SH-SY5Y (cell line): Measurements from ENCODE around the gene USP21.

Source experiments
- GATA2 ChIP-seq: IDR thresholded peaks from 2 replicates; pipeline ENCODE4 v1.6.1; 2011; ENCODE audit warnings: mild to moderate bottlenecking, low read depth, low read length
- GATA3 ChIP-seq: IDR thresholded peaks from 2 replicates; pipeline ENCODE4 v1.6.1; 2011; ENCODE audit warnings: low read depth, mild to moderate bottlenecking, low read length, moderate library complexity

Gene USP21

DNA sequence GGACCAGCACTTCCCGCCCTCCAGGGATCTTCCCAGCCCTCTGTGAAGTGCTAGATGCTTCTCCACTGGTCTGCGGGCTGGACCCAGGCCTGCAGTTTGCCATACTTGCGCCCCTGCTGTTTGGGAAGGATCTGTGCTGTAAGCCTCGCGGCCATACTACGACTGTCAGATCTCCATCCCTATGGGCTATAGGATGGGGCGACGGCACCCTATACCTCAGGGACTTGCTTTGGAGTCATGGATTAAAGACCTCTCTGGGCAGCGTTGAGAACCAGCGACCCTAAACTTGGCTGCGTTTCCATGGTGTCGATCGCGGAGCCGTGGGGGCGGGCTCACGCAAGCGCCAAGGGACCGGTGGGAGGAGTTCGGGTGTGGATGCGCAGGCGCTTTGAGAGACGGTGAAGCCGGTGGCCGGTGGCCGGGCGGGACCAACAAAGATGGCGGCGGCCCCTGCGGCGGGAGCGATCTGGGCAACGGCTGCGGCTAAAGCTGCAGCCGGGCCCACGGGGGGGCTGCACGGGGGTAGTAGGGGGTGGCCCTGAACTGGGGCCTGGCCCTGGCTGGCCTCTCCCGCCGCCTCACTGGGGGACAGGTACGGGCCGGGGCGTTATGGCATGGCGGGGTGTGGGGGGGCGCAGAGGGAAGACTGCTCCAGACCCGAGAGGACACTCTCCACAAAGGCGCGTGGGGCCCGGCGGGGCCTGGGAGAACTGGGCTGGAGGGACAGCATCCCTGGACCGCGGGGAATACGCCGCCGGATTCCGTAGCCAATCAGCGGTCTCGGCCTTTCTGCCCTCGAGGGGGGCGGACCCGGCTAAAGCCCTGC lies at the start of gene USP21:
USP21 (plus strand) TSS at position 414 of the 826 bp plus-strand sequence. CDS start 1,141 bp downstream, outside the sequence.
- no peak for TF ChIP-seq GATA2
- TF ChIP-seq GATA3 = no peak

- no peak for TF ChIP-seq GATA2
- TF ChIP-seq GATA3 = no peak
These were observed 48.2 kb upstream of the USP21 start for GRCh38 chr1:161111117-161111516.

- TF ChIP-seq GATA2 (no peak), GATA3 (no peak)
These were observed 47.8 kb upstream of the USP21 start for GRCh38 chr1:161111527-161111926.

DNA sequence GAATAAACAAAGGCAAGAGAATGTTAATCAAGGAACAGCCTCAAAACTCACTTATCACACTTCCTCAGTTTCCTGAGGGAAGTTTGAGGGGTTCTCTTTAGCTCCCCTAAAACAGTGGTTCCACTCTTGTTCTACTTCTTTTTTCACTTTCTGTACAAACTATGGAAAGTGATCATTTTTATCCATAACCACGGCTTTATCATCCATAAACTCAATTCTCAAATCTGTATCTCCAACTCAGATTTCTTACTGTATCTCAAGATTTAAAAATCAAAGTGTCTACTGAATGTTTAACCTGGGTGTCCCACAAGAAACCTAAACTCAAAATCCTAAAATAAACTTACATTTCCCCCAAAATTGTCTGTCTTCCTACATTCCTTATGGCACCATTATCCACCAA lies 45.4 kb upstream of the USP21 start:
- TF ChIP-seq GATA3 (no peak), GATA2 (no peak)

DNA sequence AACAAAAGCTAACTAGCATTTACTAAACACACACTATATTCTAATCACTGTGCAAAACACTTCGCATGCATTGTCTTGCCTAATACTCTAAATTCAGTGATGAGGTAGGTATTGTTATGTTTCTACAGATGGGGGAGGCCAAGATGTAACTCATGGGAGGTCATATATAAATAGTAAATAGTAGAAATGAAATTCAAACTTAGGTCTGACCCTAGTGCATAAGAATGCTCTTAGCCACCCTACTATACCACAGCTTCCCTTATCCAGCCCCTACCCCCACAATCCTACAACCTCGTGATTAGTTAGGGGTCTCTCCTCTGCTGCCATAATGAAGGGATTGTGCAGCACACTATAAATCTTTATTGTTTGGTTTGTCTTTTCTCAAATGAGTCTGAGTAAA lies 44.7 kb upstream of the USP21 start:
- TF ChIP-seq GATA2 (no peak), GATA3 (no peak)

GRCh38 chr1:161115132-161115711 lies 44.1 kb upstream of the USP21 start:
- no peak for TF ChIP-seq GATA2
- TF ChIP-seq GATA3 = no peak

GRCh38 chr1:161117759-161118581 lies 41.3 kb upstream of the USP21 start, which contains the start of the genes NIT1 and PFDN2:
Gene NIT1 (plus strand): TSS chr1:161118105. CDS start chr1:161118177, 72 bp downstream.
Gene PFDN2 (minus strand): TSS chr1:161118037. CDS start chr1:161118026, 11 bp downstream.
- TF ChIP-seq GATA2 (peak; percentile 12; the same call in 1 of the 2 replicates), GATA3 (no peak)

GRCh38 chr1:161119092-161119903 lies 40.0 kb upstream of the USP21 start:
- TF ChIP-seq GATA3 (no peak), GATA2 (no peak)

GRCh38 chr1:161121042-161121650 lies 38.2 kb upstream of the USP21 start:
- TF ChIP-seq GATA3 = no peak
- TF ChIP-seq GATA2 = no peak

DNA sequence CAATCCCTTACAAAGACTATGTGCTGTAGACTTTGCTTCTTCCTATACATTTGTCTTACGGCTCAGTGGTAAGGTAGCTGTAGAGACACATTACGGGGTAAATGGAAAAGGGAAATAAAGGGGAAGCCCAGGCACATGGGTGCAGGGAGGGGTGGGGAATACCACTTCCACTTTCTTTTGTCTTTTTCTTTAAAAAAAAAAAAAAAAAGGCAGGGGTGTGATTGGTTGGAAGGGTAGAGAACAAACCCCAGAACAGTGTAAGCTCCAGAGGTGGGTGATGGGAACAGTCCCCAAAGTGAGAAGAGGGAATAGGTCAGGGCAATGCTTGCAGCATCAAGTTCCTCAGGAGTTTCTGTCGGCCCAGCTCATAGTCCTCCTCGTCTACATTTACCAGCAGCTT lies 37.5 kb upstream of the USP21 start:
- TF ChIP-seq GATA2 (no peak), GATA3 (no peak)

DNA sequence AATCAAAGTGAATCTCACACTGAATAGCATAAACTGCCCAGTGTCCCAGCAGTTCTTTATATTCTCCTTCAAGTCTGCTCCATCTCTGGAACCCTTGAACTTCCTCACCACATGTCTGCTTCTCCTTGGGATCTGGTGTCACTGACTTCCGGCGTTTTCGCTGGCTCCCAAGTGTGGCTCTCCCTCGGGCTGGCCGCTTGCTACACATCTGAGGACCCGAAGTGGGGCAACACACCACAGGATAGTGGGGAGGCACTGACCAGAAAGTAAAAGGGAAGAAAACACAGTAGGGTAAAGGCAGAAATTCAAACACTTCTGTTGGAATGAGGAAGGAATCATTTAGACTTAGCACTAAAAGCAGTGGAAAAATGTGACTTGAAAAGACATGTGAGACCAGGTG lies 36.3 kb upstream of the USP21 start:
- TF ChIP-seq GATA3 = no peak
- no peak for TF ChIP-seq GATA2

- TF ChIP-seq GATA3 (no peak), GATA2 (no peak)
These were observed 31.7 kb upstream of the USP21 start for GRCh38 chr1:161127649-161128048.
